Measurements from ENCODE around the gene FAM83E.
"Not testable (repeated sequence)": the region's sequence is repeated elsewhere in the genome, so short reads cannot be mapped to it uniquely, and the experiment has no call there.

The FAM83E gene

GRCh38 chr19:48639483-48640375, 24.9 kb upstream of the FAM83E start:
- DNase-seq, result peak; percentile 6

- DNase-seq, result peak; percentile 17
Observed at GRCh38 chr19:48638831-48639381, 24.0 kb upstream of the FAM83E start.

GRCh38 chr19:48637948-48638830, 23.3 kb upstream of the FAM83E start:
- peak; percentile 84 for DNase-seq

GRCh38 chr19:48637449-48637947, 22.6 kb upstream of the FAM83E start:
- DNase-seq, result peak; percentile 99

- DNase-seq, result no peak
Observed at GRCh38 chr19:48636859-48637448, 22.1 kb upstream of the FAM83E start, which contains the start of gene DBP. Gene DBP (minus strand): TSS chr19:48637379. CDS start chr19:48636994, 385 bp downstream.

- DNase-seq, result peak; percentile 16
Observed at GRCh38 chr19:48635966-48636858, 21.3 kb upstream of the FAM83E start.

GRCh38 chr19:48635263-48635965, 20.5 kb upstream of the FAM83E start:
- peak; percentile 75 for DNase-seq

GRCh38 chr19:48634424-48635262, 19.8 kb upstream of the FAM83E start:
- peak; percentile 93 for DNase-seq

- no peak for DNase-seq
Observed at GRCh38 chr19:48634036-48634342, 19.1 kb upstream of the FAM83E start.

GRCh38 chr19:48633148-48634035, 18.5 kb upstream of the FAM83E start:
- DNase-seq, result no peak

GRCh38 chr19:48632692-48633147, 17.8 kb upstream of the FAM83E start:
- DNase-seq, result peak; percentile 12

- DNase-seq, result not testable (repeated sequence)
Observed at GRCh38 chr19:48632286-48632685, 17.4 kb upstream of the FAM83E start.

- DNase-seq, result no peak
Observed at GRCh38 chr19:48631225-48631624, 16.3 kb upstream of the FAM83E start.

GRCh38 chr19:48630296-48631063, 15.6 kb upstream of the FAM83E start:
- DNase-seq, result peak; percentile 3

- peak; percentile 24 for DNase-seq
Observed at GRCh38 chr19:48629599-48630295, 14.9 kb upstream of the FAM83E start.

- DNase-seq, result no peak
Observed at GRCh38 chr19:48629297-48629598, 14.4 kb upstream of the FAM83E start.

GRCh38 chr19:48628486-48629296, 13.8 kb upstream of the FAM83E start:
- peak; percentile 3 for DNase-seq
